GM12874 (cell line): ENCODE measurements around the gene AMOTL1.

ENCODE experiments used
- TF ChIP-seq, protein P1 (sequence below): IDR thresholded peaks from 2 replicates; pipeline ENCODE4 v1.5.1; 2011; ENCODE audit warnings: low read depth, mild to moderate bottlenecking, control low read depth, low read length, moderate library complexity; ENCODE audit not compliant: insufficient read depth

Gene AMOTL1

DNA sequence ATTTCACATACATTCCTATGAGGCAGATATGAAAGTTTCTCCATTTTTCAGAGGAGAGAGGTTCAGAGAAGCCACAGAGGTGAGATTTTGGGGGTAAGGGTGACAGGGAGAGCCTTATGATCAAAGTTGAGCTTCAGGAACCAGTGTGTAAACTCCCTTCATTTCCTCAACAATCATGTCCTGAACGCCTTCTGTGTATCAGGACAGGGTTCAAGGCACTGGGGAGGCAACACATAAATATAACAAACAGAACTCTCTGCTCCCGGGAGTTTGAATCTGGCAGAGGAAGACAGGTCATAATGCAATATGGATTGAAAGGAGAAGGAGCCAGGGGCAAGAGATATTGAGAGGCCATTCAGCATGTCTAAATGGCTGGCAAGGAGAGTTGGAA lies 28.0 kb downstream of the AMOTL1 start:
- TF ChIP-seq, protein P1, sequence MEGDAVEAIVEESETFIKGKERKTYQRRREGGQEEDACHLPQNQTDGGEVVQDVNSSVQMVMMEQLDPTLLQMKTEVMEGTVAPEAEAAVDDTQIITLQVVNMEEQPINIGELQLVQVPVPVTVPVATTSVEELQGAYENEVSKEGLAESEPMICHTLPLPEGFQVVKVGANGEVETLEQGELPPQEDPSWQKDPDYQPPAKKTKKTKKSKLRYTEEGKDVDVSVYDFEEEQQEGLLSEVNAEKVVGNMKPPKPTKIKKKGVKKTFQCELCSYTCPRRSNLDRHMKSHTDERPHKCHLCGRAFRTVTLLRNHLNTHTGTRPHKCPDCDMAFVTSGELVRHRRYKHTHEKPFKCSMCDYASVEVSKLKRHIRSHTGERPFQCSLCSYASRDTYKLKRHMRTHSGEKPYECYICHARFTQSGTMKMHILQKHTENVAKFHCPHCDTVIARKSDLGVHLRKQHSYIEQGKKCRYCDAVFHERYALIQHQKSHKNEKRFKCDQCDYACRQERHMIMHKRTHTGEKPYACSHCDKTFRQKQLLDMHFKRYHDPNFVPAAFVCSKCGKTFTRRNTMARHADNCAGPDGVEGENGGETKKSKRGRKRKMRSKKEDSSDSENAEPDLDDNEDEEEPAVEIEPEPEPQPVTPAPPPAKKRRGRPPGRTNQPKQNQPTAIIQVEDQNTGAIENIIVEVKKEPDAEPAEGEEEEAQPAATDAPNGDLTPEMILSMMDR = no peak

DNA sequence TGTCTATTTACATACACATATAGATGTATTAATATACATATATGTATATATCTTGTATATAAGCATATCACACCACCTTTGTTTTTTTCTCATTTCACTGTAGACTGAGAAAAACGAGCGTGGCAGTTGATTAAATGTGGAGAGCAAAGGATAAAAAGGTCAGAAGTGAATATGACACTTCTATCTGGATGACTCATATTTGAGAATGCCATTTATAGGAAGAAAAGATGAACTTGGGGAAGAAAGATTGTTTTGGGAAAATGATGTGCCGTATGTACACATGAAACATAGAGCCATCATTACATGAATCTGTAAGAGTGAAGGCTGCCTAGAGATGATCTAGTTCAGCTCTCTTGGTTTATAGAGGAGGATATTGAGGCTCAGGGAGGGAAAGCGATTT lies 28.7 kb downstream of the AMOTL1 start:
- TF ChIP-seq, protein P1 = no peak

DNA sequence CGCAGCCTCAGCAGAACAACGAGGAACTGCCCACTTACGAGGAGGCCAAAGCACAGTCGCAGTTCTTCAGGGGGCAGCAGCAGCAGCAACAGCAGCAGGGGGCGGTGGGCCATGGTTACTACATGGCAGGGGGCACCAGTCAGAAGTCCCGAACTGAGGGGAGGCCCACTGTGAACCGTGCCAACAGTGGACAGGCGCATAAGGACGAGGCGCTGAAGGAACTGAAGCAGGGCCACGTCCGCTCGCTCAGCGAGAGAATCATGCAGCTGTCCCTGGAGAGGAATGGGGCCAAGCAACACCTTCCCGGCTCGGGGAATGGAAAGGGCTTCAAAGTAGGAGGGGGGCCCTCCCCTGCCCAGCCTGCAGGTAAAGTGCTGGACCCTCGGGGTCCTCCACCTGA lies 31.6 kb downstream of the AMOTL1 start:
- TF ChIP-seq, protein P1 = no peak

DNA sequence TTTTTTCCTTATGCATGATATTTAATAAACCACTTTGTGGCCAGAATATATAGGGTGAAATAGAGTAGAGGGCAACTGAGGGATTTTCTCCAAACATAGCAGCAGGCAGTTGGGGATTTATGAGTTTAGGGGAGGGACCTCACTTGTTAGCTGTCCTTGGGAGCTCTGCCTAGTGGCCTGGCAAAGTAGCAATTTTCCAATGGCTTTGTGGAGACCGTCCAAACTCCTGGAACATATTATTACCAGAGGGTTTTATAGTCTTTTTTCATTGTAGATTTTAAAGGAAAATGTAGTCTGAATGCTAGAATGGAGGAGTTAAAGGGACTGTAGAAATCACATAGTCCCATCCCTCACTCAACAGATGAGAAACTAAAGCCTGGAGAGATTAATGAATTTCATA lies 32.3 kb downstream of the AMOTL1 start:
- TF ChIP-seq, protein P1 = no peak

DNA sequence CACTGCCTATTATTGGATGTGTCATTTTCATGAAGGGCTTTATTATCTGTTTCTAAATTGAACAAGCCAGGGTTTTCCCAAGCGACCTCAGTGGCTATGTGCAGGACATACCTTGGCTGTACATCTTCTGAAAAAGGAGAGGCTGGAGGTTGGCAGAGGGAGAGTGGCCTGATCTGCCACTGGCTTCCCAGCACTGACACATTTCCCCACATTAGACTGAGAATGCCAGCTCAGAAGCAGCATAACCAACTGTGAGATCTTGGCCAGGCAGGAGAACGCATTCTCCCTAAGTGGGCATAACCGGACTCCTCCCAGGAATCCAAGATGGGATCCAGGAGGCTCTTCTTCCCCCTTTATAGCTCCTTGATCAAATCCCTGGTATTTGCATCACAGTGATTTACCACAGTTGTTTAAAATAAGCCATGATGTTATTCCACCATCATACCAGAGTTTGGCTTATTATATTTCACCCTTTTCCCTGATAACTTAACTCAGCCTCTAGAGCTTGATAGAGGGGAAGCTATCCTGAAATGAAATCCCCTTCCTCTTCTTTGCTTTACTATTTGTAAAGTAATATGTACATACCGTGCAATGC lies 33.8 kb downstream of the AMOTL1 start:
- TF ChIP-seq, protein P1 = no peak

DNA sequence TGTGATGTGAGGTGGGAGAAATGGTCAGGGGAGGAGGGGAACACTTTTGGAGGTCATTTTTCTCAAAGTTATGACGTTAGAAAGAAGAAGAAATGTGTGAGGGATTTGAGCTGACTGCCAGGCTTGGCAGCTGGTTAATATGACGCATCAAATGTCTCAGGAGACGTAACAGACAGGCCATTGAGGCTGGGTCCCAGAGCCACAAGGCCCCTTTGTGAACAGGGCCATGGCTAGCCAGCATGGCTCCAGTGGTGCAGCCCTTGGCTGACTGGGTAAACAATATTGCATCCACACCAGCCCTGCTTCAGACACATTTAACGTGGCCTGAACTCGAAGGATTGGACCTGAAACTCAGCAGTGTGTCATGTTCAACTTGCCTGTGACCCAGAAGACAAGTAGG lies 34.3 kb downstream of the AMOTL1 start:
- TF ChIP-seq, protein P1 = no peak

DNA sequence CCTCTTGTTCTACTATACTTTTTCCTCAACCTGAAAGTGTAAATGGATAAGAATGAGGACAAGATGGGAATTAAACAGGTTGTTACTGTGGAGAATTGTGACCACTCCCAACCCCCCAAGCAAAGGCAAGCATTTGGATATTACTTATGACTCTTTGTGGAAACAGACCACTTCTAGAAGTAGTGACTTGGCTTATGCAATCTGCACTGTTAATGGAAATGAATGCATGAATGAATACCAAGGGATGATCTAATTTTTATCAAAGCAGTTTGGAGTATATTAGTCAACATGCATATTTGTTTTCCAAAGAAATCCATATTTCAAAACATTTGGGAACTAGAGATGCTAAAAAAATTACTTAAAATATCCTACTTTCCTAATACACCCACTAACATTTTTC lies 35.3 kb downstream of the AMOTL1 start:
- TF ChIP-seq, protein P1 = no peak
